GM18519 (cell line): ENCODE measurements around the gene GNB1L.

Source experiments
- ATAC-seq: cut with Tn5 transposase; IDR thresholded peaks from one replicate; pipeline ENCODE4 v1.9.1; 2021; ENCODE audit warnings: mild to moderate bottlenecking, moderate library complexity; ENCODE audit not compliant: unreplicated experiment, low FRiP score

The GNB1L gene

DNA sequence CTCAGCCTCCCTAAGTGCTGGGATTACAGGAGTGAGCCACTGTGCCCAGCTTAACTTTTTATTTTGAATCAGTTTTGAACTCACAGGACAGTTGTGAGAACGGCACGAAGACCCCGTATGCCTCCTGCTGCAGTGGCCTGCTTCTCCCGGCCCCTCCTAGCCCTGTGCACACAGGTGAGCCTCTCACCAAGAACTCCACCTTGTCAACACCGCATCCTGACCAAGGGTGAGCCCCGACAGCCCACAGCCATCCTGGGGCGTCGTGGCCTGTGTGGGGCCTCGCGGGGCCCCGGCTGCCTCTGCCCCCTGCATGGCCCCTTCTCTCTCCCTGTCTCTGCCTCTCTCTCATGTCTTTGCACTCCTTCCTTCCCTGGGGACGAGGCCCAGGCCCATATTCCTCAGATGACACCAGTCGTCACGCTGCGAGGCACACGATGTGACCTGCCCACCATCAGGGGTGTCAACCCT lies 38.8 kb downstream of the GNB1L start:
- no peak for ATAC-seq

DNA sequence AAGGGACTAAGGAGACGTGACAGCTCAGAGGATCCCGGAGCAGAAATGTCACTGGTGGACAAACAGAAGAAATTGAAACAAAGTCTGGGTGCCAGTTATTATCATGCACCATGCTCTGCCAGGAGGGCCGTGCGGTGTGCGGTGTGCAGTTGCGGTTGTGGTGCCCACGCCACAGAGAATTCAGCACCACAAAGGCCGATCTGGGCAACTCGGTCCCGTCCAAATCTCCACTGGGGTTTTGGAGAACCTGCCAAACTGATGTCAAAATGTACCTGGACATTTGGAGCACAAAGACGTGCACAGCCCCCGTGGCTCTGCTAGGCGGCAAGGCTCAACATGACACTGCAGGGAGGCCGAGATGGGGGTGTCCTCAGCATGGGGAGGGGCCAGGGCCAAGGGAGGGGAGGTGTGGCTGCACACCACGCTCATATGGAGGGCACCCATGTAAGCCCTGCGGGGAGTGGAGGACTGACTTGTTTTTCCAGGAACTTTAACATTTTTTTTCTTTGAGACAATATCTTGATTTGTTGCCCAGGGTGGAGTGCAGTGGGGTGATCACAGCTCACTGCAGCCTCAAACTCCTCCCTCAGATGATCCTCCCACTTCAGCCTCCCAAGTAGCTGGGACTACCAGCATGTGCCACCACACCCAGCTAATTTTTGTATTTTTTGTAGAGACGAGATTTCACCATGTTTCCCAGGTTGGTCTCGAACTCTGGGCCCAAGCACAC lies 39.4 kb downstream of the GNB1L start:
- no peak for ATAC-seq

DNA sequence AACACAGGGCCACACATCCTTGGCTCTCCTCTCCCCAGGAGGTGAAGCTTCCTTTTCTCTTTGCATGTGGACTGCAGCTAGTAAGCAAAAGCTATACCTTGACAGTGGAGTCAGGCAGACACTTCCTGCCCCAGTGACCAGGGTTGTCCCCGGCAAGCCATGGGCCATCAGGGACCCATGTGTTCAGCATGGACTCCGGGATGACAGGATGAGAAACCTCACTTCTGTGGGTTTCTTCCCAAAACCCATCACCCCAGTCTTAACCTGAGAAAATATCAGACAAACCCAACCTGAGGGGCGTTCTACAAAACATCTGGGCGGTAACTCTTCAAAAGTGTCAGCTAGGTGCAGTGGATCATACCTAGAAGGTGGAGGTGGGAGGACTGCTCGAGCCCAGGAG lies 40.2 kb downstream of the GNB1L start:
- ATAC-seq = no peak

DNA sequence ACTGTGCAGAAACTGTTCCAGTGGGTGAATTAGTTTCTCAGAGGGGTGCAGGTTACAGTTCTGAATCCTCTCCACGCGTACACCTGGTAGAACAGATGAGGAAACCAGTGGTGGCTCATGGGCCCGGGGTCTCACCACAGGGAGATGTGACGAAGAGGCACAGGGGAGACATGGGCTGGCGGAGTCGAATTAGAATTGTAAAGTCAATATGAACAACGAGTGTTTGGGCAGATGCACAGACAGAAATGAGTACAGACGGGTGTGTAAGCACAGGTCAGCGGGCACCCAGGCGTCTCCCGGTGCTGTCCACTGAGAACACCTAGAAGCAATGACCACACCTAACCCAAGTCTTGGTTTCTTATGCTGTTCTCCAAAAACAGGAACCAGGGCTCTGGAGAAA lies 41.8 kb downstream of the GNB1L start:
- no peak for ATAC-seq

DNA sequence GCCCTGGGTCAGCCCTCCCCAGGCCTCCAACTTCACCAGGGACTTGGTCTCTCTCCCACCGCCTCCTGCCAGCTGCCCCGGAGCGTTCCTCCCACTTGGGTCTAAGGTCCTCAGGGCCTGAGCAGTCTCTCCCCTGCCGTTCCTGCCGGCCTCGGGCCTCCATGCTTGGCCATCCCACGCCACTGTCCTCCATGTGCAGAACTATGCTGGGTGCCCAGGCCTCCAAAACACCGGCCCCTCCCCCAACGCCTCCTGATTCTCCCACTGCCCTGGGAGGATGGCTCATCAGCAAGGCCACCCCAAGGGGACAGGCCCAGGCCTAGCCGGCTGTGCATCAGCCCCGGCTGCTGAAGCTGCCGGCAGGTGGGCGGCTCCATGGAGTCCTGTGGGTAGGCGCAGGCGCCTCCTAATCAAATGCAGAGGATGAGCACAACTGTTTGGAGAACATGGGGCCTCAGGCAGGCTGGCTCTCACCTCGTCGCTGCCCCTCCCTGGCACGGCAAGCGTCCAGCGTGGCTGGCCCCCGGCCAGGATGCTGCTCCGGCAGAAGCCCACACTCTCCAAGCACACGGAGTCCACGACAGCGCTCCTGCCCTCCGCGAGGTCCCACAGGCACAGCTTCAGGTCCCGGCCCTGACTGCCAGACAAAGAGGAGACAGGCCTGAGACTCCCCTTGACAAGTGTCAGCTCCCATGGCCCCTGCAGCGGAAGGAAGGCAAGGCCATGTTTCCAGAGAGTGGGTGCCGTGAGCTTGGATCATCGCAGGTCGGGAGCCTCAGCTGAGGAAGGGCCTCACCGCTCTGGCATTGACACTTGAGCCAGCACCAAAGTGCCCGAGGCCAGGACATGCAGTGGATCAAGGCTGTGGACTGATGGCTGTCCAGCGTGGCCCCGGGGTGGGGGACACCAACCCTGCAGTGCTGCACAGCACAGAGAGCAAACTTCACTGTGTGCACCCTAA lies 42.6 kb downstream of the GNB1L start:
- ATAC-seq = no peak

DNA sequence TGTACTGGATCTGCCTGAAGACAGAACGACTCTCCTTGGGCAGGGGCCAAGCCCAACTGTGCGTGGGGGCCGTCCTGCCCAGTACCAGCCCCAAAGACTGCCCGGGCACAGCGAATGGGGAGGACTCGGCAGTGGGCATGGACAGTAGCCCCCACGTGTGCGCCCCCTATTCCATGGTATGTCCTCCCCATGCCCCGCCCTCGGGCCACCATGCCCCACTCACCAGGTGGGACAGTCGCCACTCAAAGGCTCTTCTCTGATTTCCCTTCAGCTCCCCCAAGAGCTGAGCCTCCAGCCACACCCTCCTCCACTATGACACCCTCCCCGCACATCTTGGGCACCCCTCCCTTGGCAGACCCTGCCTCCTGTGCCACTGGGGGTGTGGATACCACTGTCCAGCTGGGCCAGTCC lies 43.5 kb downstream of the GNB1L start:
- ATAC-seq = no peak

DNA sequence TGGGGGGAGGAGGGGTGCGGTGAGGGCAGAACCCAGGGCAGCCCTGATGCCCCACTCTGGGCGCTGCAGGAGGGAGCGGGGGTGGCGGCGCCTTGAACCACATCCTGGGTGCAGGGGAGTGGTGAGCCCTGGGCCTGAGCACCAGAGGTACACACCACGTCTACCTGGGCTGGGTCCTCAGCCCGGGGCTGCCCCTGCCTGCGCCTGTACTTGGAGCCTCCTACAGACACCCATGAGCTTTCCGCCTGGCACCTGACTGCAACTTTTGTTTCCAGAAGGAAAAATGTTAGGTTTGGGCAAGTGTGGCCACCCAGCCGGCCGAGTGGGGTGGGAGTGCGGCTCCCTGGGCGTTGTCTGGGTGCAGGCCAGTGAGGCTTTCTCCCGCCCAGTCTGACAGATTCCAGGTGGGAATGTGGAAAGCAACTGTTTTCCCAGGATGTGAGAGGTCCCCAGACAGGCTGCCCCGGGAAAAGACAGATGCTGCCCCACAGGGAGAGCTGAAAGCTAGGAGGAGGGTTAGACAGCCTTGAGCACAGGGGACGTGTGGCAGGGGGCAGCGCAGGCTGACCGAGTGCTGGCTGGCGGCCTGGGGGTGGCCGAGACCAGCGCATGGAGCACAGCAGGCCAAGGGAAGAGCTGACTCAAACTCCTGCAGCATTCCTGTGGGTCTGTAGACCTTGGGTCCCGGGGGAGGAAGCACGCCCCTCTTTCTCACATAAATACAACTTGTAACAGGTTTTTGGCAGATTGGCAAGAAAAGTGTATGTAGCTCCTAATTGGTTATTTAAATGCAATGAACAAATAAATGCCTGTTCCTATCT lies 44.1 kb downstream of the GNB1L start:
- ATAC-seq = no peak

DNA sequence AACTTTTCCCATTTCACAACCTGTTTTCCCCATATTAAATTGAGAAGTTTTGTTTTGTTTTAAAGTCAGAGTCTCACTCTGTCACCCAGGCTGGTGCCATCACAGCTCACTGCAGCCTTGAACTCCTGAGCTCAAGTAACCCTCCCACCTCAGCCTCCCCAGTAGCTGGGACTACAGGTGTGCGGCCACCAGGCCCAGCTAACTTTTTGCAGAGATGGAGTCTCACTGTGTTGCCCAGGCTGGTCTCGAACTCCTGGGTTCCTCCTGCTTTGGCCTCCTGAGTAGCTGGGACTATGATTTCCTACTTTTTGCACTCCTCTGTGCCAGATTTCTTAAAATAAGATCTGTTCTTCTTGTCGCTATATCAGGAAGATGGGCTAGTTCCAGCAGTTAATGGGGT lies 44.9 kb downstream of the GNB1L start:
- no peak for ATAC-seq

DNA sequence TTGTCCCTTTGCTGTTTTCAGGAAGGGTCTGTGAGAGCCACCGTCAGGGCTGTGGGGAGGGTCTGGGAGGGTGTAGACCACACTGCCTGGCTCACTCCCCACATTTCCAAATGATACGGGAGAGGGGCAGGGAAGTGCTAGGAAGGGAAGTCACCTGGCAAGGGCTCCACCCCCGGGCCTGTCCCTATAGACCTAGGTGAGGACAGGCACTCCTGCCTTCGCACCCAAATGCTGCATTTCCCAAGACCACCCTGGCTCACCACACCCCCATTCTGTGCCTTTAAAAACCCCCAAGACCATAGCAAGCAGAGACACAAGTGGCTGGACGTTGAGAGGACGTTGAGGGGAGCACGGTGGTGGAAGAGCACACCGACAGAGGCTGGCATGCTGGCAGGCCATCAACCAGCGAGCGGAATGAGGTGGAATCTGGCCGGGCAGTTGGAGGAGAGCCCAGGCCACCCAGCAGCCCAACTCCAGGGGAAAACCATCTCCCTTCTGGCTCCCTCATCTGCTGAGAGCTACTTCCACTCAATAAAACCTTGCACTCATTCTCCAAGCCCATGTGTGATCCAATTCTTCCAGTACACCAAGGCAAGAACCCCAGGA lies 45.7 kb downstream of the GNB1L start:
- no peak for ATAC-seq

DNA sequence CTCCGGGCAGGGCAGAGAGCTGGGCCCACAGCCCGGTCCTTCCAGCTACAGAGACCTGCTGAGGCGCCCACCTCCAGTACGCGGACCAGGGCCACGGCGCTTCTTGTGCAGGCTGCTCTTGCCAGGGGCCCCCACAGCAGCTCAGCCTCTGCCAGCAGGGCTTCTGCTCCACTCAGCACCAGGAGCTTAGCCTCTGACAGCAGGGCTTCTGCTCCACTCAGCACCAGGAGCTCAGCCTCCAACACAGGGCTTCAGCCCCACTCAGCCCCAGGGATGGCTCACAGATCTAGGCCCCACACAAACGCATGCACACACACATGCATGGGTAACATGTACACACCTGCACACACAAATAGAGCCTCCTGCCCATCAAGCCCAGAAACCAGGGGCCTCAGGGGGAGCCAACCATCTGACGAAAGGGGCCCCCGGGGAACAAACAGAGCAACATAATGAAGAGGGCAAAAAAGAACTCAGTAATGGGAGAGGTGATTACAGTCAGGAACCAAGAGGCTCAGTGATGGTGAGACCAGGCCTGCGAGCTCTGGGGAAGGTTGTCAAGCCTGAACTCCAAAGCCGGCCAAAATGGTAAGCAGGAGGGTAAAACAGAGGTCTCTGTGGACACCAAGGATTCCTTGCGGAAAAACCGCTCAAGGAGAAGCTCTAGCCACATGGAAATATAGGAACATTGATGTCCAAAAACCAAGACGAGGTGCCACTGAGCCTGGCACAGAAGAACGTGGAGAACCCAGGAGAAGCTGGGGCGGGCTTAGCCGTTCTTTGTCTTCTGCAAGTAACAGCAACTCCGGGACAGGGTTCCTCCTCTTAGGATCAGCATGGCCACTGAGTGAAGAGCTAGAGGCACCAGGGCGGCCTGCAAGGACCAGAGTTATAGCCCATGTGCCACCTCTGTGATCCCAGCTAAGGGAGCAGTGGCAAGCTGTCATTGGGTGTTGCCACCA lies 46.5 kb downstream of the GNB1L start:
- ATAC-seq = no peak

DNA sequence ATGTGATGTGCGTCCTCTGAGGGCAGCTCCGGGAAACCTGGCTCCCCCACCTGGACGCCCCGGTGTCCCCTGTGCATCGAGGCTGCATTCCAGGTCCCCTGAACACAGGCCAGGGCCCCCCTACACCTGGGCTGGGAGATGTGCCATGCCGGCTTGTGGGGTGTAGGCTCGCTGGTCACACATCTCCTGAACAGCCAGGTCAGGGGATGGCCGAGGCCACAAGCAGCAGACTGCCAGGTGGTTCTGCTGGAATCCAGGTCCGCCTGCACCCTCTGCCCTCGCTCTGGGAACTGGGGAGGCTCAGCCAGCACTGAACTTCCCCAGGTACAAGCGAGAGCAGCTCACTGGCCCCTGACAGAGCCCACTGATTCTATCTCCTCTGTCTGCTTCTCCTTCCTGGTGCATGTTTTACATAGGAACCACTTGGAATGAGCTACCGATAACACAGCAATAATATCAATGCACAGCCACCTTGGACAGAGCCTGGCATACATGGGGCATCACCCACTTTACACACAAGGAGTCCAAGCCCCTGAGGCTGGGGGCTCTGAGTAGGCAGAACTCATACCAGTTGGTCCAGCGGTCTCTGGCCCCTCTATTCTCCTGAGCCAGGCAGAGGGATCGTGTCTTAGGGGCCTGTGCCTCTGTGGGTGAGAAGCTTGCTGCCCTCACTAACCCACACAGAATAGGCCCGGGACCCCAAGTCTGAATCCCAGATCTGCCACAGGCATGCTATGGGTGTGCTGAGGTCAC lies 47.3 kb downstream of the GNB1L start:
- no peak for ATAC-seq

DNA sequence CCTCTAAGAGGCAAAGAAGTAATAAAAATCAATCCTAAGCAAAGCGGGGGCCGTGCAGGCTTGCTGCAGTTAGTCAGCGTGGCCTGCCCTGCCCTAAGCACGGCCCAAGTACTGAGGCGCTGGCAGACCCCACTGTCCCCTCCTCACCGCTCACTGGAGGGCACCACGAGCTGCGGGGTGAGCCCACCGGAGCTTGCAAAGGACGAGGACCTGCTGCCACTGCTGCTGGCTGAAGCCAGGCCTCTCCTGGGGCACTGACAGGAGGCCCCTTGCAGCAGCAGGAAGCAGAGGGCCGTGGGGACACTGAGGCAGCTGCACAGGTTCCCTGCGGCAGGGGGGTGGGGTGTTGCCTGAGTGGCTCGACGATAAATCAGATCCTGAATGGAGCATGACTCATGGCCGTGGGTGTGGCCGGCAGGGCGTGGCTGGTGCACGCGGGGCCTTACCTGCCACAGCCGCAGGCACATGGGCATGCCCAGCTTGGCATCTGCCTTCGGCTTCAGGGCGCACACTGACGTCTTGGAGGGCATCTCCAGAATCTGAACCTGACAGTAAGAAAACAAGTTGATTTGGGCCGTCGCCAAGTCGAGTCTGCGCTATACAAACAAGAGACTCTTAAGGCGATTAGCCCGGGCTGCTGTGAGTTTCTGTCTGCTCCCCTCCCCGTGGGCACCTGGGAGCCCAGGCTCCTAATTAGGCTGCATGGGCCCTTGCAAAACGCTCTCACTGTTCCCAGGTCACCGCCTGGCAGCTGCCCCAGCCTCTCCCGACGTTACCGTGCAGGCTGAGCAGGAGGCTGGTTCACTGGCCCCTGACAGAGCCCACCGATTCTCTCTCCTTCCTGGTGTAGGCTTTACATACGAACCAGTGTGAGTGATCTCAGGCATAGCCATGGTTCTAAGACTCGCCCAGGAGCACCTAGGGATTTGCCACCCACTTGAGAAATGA lies 48.2 kb downstream of the GNB1L start:
- no peak for ATAC-seq

DNA sequence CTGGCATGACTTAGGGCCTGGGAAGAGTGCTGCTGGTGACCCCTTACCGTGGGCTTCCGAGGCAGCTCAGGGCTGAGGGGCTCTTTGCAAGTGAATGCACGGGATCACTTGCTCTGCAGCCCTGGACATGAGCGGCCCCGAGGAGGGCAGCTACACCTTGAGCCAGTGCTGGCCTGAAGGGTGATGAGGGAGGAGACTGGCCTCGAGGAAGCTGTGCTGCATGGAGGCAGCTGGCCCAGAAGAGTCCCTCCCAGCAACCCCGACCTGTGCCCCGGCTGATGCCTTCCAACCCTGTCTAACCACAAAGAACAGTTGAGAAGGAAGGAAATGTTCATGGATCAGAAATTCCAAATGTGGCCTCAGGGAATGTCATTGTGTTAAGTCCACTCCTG lies 48.9 kb downstream of the GNB1L start:
- no peak for ATAC-seq

DNA sequence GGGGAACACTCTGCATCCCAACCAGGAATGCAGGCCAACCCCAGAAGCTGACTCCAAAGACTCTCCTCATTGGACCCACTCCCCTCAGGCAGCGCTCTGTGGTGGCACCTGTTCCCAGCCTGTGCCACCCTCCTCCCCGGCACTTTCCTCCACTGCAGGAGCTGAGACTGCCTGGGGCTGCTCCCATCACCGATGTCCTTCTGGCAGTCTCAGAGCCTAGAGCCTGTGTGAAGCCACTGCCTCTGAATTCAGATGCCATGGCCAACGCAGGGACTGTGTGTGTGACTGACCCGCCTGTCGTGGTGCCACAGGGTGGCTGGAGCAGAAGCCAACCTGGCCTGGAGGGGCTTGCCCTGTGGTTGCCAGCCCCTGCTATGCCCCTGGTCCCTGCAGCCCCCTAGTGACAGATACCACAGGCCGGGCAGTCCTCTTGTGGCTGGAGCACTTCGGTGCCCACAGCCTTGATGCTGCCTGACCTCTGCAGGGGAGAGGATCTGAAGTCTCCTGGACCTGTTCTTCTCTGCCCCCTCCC lies 50.9 kb downstream of the GNB1L start:
- ATAC-seq = no peak

DNA sequence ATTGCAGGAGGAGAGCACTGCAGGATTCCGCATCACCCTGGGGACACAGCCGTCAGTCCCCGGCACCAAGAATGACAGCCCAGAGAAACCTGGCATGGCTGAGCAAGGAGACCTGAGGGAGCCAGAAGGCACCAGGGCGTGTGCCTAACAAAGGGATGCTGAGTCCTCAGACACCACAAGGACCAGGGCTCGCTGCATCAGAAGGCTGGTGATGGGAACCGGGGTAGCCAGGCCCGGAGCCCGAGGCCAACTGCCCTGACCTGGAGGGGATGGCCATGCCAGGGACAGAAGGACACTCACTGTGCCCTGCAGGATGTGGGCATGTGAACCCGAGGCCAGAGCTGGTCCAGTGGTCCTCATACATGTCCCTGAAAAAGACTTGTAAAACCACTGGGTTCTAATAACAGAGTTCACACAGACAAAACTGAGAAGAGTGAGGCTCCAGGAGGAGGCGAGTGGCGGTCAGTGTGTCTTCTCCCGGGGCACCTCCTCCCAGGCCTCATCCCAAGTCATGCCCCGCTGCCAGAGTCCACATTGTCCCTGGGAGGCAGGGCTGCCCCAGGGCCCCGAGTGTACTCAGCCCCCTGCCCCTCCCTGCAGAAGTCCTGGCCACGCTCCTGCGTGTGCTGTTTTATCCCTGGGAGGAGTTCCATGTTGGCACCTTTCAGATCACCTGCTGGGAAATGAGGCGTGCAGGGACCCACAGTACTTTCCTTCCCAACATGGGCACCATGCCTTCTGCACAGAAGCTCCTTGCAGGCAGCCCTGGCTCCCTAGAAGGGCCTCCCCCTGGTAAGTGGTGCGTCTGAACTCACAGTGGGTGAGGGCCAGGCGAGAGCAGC lies 51.6 kb downstream of the GNB1L start:
- ATAC-seq = no peak
